Right ventricle myocardium inferior (tissue), 1 donor: Measurements from ENCODE around the gene ARHGEF26. TPM values are rescaled to one million over a fixed set of nuclear protein-coding genes. Genes with fewer than 3 reads are reported as not detected.
A peak's percentile ranks its signal among the peaks of the same experiment; 100 is the strongest.

Source experiments
- ATAC-seq: fragments of 200-7000 bp; cut with Tn5 transposase; one replicate; pipeline ENCODE4 v1.9.1; 2020; ENCODE audit warnings: mild to moderate bottlenecking, moderate library complexity
- DNase-seq: peaks from one replicate; pipeline ENCODE4 v3.0.0; 2021; ENCODE audit errors: missing footprints
- intact Hi-C: fragments of 100-400 bp; cut with DNase I; formaldehyde crosslinking; loops from one replicate; pipeline ENCODE4 v1.11.0; 2022
- total RNA-seq: library from RNA; stranded (reverse); fragmentation: NEBNext Ultra II Directional; extraction: Animal tissue kit (Norgen Biotek cat#: 25700); gene quantifications from one replicate; pipeline ENCODE4 v1.2.1, GENCODE V29; 2021
- donor health status: DM: no; HTN: yes; CAD: no; lungs with severe emphysema.

The ARHGEF26 gene
- total RNA-seq, 1 donor from 2014 or later, result 1.9 TPM

DNA sequence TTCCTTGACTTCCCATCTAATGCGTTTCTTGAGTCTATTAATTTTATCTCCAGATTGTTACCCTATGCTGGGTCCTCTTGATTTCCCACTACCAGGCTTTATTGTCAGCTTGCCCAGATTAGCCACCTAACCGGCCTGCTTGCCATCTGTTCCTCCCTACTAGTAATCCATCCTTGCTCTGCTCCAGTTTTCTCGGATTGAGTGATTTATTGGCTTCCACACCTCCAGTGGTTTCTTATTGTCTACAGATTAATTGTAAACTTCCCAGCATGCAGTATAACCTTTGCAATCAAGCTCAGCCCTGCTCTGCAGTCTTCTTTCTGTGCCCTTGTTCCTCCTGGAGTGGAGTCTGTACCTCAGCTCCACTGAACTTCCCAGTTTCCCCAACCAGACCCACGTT, 63.4 kb downstream of the ARHGEF26 start:
- no peak for ATAC-seq
- intact Hi-C loops, result no loop called here

GRCh38 chr3:154188437-154188836, 67.2 kb downstream of the ARHGEF26 start:
- ATAC-seq (no peak), DNase-seq (no peak)
- intact Hi-C loops, result no loop called here

More for the DNA sequence above, 63.4 kb downstream of the ARHGEF26 start:
- no peak for DNase-seq

DNA sequence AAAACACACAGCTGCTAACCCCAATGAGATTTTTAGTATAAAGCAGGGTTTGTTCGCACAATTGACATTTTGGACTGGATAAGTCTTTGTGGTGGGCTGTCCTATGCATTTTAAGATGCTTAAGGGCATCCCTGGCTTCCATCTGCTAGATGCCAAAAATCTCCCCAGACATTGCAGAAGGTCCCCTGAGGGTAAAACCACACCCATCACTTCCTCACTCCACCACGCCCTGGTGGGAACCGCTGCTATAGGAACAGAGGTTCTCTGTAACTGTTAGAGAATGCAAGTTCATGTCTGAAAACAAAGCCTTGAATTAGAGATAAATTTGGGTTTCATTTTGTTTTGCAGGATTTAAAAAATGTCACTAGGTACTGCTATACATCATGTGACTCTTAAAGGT, 67.7 kb downstream of the ARHGEF26 start:
- ATAC-seq, result no peak

GRCh38 chr3:154191520-154191919, 70.3 kb downstream of the ARHGEF26 start:
- intact Hi-C loops, result no loop called here
- no peak for DNase-seq
- ATAC-seq, result no peak

More for the DNA sequence above, 67.7 kb downstream of the ARHGEF26 start:
- intact Hi-C loops, result no loop called here
- peak; percentile 66 for DNase-seq

DNA sequence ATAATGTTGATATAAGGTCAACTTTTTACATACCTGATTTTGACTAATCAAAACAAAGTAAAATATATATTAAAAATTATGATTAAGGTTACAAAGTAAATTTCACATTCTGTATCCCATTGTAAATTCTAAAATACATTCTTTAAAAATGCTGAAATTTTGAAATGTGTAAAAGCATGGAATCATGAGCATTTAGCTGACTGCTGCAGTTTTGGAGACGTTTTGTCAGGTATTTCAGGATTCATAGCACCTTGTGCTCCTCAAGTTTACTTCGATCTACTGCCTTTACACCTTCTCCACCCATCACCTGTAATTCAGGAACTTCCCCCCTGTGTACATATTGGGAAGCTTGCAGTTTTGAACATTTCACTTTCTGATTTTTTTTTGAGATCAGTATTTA, 71.0 kb downstream of the ARHGEF26 start:
- intact Hi-C loops, result no loop called here
- ATAC-seq (no peak), DNase-seq (no peak)

GRCh38 chr3:154193000-154193615, 71.9 kb downstream of the ARHGEF26 start:
- intact Hi-C loops, result no loop called here
- DNase-seq (no peak), ATAC-seq (no peak)

DNA sequence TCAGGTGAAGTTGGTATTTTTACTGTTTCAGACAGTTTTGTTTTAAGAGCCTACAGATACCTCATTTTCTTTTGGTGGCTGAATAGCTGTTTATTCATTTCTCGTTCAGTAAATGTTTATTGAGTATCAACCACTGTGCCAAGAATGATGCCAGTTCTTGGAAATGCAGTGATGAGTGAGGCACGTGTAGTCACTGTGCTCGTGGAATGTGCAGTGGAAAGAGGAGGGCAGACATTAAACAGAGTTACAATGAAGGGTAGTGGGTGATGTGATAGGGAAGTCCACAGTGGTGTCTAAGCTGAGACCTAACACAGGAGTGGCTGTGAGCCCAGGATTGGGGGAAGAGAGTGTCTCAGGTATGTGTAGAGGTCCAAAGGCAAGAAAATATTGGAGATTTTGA, 73.7 kb downstream of the ARHGEF26 start:
- intact Hi-C loops, result no loop called here
- DNase-seq (no peak), ATAC-seq (no peak)

DNA sequence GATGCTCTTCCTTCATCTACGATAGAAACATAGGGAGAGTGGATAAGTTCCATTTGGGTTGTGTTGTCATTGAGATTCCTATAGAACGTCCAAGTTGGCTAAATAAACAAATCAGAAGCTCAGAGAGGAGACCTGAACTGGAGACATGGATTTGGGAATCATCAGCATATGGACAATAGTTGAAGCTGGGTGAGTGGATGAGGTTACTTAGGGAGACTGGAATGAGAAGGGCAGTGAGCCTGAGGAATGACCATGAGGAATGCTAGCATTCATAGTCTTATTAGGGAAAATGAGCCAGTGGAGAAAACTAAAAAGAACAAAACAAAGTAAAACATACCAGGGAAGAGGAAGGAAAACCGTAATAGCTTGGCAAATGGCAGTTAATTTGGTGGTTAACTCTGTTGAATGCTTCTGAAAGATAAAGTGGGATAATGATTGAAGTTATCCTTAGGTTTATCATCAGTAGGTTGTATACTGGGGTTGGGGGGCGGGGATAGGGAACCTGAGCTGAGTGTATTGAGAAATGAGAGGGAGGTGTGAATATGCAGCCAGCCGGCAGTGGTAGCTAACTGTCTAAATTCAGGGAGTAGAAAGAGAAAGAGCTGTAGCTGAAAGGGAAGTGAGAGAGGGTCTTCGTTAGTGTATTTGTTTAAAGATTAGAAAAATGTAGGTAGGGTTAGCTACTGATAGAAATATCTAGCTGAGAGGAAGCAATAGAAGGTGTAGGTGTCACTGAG, 74.6 kb downstream of the ARHGEF26 start:
- intact Hi-C loops, result no loop called here
- ATAC-seq, result no peak
- no peak for DNase-seq

DNA sequence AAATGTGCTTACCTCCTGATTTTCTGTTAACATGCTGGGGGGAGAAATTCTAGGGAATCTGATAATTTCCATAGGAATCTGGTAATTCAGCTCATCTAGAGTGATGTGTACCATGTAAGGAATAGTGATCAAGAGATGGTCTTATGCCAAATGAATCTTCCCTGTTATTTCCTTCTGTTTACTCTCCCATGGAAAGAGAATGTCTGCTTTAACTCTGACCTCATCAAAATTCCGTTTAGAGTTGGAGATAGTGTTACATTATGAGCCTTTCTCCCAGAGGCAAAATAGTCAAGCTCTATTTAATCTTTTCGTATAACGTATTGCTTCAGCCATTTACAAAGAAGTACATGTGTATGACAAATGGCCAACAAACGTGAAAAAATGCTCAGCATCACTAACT, 76.6 kb downstream of the ARHGEF26 start:
- no peak for DNase-seq
- intact Hi-C loops, result no loop called here
- ATAC-seq, result no peak

DNA sequence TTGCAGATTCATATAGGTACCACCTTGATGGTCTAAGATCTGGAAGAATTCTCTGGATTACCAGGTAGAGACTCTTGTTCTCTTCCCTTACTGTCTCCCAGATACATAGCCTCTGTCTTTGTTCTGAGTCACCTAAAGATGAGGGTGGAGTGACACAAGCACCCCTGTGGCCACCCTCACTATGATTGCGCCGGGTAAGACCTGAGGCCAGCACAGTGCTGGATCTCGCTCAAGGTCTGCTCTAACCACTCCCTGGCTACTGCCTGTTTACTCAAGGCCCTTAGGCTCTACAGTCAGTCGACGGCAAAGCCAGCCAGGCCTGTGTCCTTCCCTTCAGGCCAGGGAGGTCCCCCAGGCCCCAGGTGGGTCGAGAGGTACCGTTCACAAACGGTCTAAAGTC, 88.3 kb downstream of the ARHGEF26 start:
- intact Hi-C loops, result no loop called here
- ATAC-seq, result no peak

DNA sequence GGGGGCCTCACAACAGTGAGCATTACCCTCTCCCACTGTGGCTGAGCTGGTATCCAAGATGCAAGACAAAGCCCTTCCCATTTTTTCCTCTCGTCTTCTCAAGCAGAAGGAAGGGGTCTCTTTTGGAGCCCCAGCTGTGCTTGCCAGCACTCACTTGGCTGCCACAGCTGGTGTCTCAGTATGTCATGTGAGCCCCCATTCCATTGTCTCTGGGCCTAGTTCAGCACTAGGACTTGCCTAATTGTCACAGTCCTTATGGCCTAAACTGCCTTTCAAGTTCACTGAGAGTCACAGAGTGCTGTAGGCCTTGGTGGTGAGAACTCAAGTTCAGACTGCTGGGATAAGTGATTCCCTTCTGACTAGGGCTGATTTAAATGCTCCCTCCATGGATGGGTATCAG, 89.8 kb downstream of the ARHGEF26 start:
- ATAC-seq (no peak), DNase-seq (no peak)
- intact Hi-C loops, result no loop called here

More for the DNA sequence above, 88.3 kb downstream of the ARHGEF26 start:
- DNase-seq, result no peak

DNA sequence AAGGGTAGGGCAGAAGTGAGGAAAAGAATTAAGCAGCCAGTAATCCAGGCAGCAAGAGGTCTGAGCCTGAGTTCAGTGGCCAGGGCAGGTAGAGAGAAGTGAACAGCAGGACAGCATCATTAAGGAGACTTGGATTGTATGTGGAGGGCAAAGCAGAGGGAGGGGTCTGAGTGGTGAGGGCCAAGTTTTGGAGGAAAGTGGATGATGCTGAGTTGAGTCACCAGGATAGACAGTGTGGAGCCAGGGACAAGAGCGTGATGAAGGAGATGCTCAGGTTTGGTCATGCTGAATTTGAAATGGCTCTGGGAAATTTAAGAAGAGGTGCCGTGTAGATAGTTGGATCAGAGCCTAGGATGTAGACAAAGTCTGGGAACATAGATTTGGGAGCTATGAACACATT, 93.1 kb downstream of the ARHGEF26 start:
- DNase-seq (no peak), ATAC-seq (no peak)
- intact Hi-C loops, result no loop called here

DNA sequence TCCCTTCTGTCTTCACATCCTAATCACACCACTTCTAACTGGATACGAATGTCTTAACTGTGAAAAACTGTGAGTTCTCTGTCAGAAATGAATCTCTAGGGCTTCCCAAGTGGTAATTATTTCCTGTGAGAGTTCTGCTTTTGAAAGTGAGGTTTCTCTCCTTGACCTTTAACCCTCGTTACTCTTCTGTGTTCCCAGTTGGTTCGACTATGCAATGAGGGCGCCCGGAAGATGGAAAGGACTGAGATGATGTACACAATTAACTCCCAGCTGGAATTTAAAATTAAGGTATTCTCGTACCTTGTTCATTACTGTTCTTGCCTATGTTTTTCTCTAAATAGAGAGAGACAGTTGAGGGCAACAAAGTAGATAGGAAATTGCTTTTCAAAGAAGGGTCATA, 96.5 kb downstream of the ARHGEF26 start:
- DNase-seq, result no peak
- intact Hi-C loops, result no loop called here
- ATAC-seq, result no peak

- no peak for ATAC-seq
- intact Hi-C loops, result no loop called here
- DNase-seq, result no peak
Observed at GRCh38 chr3:154218728-154219127, 97.5 kb downstream of the ARHGEF26 start.

DNA sequence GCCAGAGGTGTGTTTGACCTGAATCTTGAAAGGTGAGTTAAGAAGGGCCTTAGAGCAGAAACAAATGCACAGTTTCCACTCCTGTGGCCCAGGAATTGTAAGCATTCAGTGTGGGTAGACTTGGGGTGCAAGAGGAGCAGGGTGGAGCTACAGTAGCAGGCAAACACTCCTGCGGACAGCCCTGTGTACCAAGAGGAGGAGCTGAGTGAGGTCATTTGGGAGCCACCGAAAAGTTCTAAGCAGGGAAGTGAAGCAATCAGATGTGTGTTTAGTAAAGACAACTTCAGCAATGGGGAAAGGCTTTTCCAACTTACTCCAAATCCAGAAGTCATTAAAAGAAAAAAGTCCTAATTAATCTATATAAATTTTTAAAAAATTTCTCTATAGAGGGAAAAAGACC, 99.3 kb downstream of the ARHGEF26 start:
- intact Hi-C loops, result no loop called here
- ATAC-seq (no peak), DNase-seq (no peak)

DNA sequence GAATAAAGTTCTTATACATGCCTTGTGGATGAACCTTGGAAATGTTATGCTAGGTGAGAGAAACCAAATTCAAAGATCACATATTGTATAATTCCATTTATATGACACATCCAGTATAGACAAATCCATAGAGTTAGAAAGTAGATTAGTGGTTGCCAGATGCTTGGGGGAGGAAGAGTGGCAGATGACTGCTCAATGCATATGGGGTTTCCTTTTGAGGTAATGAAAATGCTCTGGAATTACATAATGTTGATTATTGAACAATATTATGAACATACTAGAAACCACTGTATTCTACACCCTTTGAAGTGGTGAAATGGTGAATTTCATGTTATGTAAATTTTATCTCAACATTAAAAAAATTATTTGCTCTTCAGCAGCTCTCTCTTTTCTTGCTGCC, 102.3 kb downstream of the ARHGEF26 start:
- ATAC-seq (no peak), DNase-seq (no peak)
- intact Hi-C loops, result no loop called here

DNA sequence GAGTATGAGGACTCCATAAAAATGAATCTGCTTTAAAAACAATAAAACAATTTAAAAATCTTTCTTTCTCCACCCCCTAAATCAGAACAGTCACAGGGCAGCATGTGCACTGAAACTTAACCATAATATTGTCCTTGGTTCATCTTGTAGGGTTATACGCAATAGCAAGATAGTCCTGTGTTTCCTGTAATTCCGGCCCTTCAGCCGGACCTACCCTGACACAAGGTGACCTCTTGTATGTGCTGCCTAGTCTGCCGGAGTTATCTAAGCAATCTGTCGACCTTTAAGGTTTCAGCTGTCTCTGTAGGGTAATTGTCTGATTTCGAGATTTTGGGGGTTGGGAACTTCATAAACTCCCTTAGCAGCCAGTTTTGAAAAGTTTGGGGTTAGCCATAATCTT, 103.2 kb downstream of the ARHGEF26 start:
- DNase-seq, result no peak
- no peak for ATAC-seq
- intact Hi-C loops, result no loop called here

DNA sequence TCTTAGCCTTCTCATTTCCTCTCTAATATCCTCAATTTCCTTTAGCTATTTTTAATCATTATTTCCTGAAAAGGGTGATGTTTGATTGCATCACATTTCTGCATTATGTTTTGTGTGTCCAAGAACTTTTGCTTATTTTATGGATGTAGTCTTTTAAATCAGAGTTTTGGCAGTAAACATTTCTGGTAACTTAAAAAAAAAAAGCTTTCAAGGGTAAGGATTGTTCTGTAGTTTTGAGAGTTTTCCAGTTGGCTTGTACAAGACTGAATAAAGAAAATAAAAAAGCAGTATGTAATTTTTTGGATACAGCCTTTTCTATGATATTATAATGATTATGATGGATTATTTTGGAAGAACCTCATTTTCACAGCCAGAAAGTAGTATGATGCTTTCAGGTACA, 103.7 kb downstream of the ARHGEF26 start:
- intact Hi-C loops, result no loop called here
- no peak for DNase-seq
- no peak for ATAC-seq

DNA sequence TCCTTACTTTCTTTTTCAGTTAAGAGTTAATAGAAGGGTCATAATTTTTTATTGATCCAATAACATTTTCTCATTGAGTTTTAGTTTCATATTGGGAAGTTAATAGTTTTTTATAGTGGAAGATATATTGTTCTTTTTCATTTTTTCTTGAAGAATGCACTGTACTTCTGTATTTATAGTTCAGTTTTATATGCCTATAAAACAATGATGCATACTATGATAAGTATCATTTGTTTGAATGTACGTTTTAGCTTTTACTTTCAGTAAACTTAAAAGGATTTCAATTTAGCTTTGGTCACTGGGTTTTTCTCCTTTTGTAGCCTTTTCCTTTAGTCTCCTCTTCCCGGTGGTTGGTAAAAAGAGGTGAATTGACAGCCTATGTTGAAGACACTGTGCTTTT, 104.3 kb downstream of the ARHGEF26 start:
- intact Hi-C loops, result no loop called here
- no peak for ATAC-seq
- no peak for DNase-seq

GRCh38 chr3:154227531-154227930, 106.3 kb downstream of the ARHGEF26 start:
- intact Hi-C loops, result no loop called here
- no peak for ATAC-seq
- no peak for DNase-seq
